Adrenal gland (tissue), 5 donors: ENCODE measurements around the gene HRC.

Source experiments
- POLR2A ChIP-seq, 2 donors: fragments of 450-650 bp; IDR thresholded peaks; one replicate each; pipeline ENCODE4 v1.6.1; 2017; ENCODE audit warnings: antibody characterized with exemption in 2 of 2, mild to moderate bottlenecking in 2 of 2, moderate library complexity in 1 of 2
- TF ChIP-seq, protein P1 (sequence below), 6 experiments: fragments of 450-650 bp in 4 of 6; fragments of 200-600 bp in 2 of 6; sonication (generic) in 1 of 6; IDR thresholded peaks; 1 replicate in 5 of 6; 2 replicates in 1 of 6; pipeline versions ENCODE4 v1.5.1 to v1.8.0; 2016 to 2021; ENCODE audit warnings: antibody characterized with exemption in 6 of 6, mild to moderate bottlenecking in 2 of 6, moderate library complexity in 1 of 6
- donor health status: DM: no; HTN: no; CAD: no.

DNA sequence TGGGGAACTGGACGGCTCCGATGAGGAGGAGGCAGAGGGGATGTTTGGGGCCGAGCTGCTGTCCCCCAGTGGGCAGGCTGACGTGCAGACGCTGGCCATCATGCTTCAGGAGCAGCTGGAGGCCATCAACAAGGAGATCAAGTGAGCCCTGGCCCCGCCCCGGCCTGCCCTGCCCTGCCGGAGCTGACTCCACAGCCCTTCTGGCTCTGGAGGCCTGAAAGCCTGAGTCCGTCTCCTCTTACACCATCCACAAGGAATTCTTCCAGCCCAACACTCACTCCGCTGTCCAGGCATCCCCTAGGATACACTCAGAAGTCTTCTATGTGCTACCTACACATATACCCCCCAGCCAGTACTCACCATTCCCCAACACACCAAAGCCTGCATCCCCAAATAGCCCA is 18.4 kb downstream of the HRC start:
- TF ChIP-seq, protein P1, sequence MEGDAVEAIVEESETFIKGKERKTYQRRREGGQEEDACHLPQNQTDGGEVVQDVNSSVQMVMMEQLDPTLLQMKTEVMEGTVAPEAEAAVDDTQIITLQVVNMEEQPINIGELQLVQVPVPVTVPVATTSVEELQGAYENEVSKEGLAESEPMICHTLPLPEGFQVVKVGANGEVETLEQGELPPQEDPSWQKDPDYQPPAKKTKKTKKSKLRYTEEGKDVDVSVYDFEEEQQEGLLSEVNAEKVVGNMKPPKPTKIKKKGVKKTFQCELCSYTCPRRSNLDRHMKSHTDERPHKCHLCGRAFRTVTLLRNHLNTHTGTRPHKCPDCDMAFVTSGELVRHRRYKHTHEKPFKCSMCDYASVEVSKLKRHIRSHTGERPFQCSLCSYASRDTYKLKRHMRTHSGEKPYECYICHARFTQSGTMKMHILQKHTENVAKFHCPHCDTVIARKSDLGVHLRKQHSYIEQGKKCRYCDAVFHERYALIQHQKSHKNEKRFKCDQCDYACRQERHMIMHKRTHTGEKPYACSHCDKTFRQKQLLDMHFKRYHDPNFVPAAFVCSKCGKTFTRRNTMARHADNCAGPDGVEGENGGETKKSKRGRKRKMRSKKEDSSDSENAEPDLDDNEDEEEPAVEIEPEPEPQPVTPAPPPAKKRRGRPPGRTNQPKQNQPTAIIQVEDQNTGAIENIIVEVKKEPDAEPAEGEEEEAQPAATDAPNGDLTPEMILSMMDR (IDR thresholded peaks at IDR 0.05) = no peak
- TF ChIP-seq POLR2A (IDR thresholded peaks at IDR 0.05) = no peak
